B cell (primary cell): Measurements from ENCODE around the gene IKZF1.

Source experiments
- EZH2 ChIP-seq: IDR thresholded peaks from 2 replicates; pipeline ENCODE4 v1.6.1; 2012; ENCODE audit warnings: borderline replicate concordance, low read depth, mild to moderate bottlenecking, moderate library complexity, low read length; ENCODE audit not compliant: insufficient read depth, poor library complexity, severe bottlenecking
- TF ChIP-seq, protein P1 (sequence below): fragments of 200-600 bp; IDR thresholded peaks from one replicate; pipeline ENCODE4 v1.8.0; 2022; ENCODE audit warnings: antibody characterized with exemption, mild to moderate bottlenecking

DNA sequence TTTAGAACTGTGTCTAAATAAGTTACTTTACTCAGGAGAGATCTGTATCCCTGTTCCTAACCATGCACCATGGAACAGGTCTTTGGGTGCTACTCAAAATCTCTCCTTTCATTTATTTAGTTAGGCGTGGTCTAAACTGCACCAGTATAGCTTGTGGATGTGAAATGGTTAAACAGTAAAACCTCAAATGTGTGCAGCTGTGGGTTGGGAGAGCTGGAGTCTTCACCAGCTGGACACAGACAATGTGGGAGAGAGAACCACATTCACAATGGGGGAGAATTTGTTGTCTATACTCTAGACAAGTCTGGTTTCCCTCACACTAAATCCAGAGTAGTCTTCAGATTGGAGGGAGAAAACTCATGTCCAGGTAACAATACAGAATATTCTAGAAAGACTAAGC lies 31.2 kb upstream of the IKZF1 start:
- TF ChIP-seq, protein P1, sequence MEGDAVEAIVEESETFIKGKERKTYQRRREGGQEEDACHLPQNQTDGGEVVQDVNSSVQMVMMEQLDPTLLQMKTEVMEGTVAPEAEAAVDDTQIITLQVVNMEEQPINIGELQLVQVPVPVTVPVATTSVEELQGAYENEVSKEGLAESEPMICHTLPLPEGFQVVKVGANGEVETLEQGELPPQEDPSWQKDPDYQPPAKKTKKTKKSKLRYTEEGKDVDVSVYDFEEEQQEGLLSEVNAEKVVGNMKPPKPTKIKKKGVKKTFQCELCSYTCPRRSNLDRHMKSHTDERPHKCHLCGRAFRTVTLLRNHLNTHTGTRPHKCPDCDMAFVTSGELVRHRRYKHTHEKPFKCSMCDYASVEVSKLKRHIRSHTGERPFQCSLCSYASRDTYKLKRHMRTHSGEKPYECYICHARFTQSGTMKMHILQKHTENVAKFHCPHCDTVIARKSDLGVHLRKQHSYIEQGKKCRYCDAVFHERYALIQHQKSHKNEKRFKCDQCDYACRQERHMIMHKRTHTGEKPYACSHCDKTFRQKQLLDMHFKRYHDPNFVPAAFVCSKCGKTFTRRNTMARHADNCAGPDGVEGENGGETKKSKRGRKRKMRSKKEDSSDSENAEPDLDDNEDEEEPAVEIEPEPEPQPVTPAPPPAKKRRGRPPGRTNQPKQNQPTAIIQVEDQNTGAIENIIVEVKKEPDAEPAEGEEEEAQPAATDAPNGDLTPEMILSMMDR: no peak
- TF ChIP-seq EZH2: no peak
